Keratinocyte (primary cell): ENCODE results near the gene DGCR8.

Experiments used
- CTCF ChIP-seq, 3 experiments: IDR thresholded peaks in 1 of 3; conservative IDR thresholded peaks in 1 of 3; optimal IDR thresholded peaks in 1 of 3; 2 replicates in 2 of 3; 3 replicates in 1 of 3; pipeline versions ENCODE3 to v1.5.1; 2011; ENCODE audit warnings: low read length in 3 of 3, mild to moderate bottlenecking in 3 of 3, moderate library complexity in 2 of 3, control low read depth in 1 of 3, inconsistent platforms in 1 of 3; ENCODE audit not compliant: insufficient read depth in 2 of 3; ENCODE audit errors: extremely low read depth in 1 of 3
- EZH2 ChIP-seq: IDR thresholded peaks from one replicate; pipeline ENCODE4 v1.6.1; 2012; ENCODE audit warnings: inconsistent platforms, mild to moderate bottlenecking, low read length, moderate library complexity

GRCh38 chr22:20121856-20122415, 41.9 kb downstream of the DGCR8 start:
- TF ChIP-seq CTCF (optimal IDR thresholded peaks at IDR 0.05 in 1 of 3, IDR thresholded peaks at IDR 0.05 in 1 of 3, conservative IDR thresholded peaks at IDR 0.05 in 1 of 3; ENCODE audit: extremely low read depth in 1 of 3, insufficient read depth in 2 of 3, low read length in 3 of 3) (no peak), EZH2 (no peak)
